DND-41 (cell line): Measurements from ENCODE around the gene NEURL3.

Source experiments
- EZH2 ChIP-seq: IDR thresholded peaks from 3 replicates; pipeline ENCODE4 v1.6.1; 2012; ENCODE audit warnings: borderline replicate concordance, low read depth, mild to moderate bottlenecking, moderate library complexity, low read length, inconsistent platforms; ENCODE audit not compliant: severe bottlenecking
- TF ChIP-seq, protein P1 (sequence below): IDR thresholded peaks from 2 replicates; pipeline ENCODE4 v1.5.1; 2012; ENCODE audit warnings: borderline replicate concordance, low read length, moderate library complexity, mild to moderate bottlenecking; ENCODE audit not compliant: poor library complexity, severe bottlenecking; ENCODE audit errors: extremely low read depth

DNA sequence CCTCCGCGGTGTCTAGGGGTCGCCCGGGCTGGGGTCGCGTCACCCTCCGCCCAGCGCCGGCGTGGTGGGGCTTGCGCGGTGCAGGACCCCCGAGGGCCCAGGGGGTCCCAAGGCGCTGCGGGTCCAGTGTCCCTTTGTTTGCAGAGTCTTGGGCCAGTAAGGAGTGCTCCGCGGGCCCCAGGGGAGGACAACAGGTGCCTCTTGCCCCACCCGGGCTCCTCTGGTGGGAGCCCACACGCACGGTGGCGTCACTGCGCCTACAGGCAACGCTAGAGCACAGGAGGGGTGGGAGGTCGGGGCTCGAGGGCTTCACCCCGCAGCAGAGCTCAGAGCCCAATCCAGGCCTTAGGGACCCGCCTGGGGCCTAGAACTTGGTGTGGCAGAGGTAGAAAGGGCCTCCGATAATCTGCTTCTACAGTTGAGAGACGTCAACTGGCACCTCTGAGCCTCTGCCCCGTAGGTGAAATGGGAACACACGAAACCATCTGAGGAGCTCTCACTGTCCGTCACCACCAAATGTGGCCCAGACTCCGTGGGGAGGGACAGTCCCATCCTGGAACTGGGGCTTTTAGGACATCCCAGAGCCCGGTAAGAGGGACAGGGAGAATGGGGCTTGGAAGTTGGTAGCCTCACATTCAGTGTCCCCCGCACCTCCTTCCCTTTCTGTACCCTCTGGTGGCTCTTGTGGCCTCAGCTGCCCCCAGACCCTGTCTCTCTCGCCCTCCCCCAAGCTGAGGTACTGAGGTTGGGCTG is 32.8 kb upstream of the NEURL3 start:
- TF ChIP-seq, protein P1, sequence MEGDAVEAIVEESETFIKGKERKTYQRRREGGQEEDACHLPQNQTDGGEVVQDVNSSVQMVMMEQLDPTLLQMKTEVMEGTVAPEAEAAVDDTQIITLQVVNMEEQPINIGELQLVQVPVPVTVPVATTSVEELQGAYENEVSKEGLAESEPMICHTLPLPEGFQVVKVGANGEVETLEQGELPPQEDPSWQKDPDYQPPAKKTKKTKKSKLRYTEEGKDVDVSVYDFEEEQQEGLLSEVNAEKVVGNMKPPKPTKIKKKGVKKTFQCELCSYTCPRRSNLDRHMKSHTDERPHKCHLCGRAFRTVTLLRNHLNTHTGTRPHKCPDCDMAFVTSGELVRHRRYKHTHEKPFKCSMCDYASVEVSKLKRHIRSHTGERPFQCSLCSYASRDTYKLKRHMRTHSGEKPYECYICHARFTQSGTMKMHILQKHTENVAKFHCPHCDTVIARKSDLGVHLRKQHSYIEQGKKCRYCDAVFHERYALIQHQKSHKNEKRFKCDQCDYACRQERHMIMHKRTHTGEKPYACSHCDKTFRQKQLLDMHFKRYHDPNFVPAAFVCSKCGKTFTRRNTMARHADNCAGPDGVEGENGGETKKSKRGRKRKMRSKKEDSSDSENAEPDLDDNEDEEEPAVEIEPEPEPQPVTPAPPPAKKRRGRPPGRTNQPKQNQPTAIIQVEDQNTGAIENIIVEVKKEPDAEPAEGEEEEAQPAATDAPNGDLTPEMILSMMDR, result no peak
- no peak for TF ChIP-seq EZH2
